Ovary (tissue), 3 donors: Measurements from ENCODE around the gene CRACDL.

Source experiments
- EP300 ChIP-seq: sonication (generic); formaldehyde crosslinking; IDR thresholded peaks from one replicate; pipeline ENCODE4 v1.6.1; 2017; ENCODE audit warnings: antibody characterized with exemption
- POLR2A ChIP-seq: fragments of 450-650 bp; IDR thresholded peaks from one replicate; pipeline ENCODE4 v1.6.1; 2017; ENCODE audit warnings: antibody characterized with exemption, mild to moderate bottlenecking, moderate library complexity
- TF ChIP-seq, protein P1 (sequence below), 3 donors: fragments of 450-650 bp in 2 of 3; fragments of 200-600 bp in 1 of 3; IDR thresholded peaks; one replicate each; pipeline versions ENCODE4 v1.5.1 to v1.8.0; 2016 to 2022; ENCODE audit warnings: antibody characterized with exemption in 3 of 3, mild to moderate bottlenecking in 1 of 3
- donor health status: DM: no; HTN: no; CAD: no.

DNA sequence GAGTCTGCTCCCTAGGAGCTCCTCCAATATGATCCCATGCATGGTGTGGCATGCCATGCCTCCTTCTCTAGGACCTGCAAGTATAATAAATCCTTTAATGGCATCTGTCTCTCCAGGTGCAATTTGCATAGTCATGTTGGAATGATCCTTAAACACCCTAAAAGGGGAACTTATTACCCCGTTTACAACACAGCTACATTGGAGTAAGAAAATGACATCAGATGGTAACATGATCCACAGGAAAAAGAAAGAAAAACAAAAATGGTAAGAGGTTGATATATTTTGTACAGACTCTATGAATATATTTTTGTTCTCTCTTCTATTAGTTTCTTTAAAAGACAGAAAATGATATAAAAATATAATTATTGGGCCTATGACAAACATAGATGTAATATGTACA, 79.0 kb downstream of the CRACDL start:
- TF ChIP-seq, protein P1, sequence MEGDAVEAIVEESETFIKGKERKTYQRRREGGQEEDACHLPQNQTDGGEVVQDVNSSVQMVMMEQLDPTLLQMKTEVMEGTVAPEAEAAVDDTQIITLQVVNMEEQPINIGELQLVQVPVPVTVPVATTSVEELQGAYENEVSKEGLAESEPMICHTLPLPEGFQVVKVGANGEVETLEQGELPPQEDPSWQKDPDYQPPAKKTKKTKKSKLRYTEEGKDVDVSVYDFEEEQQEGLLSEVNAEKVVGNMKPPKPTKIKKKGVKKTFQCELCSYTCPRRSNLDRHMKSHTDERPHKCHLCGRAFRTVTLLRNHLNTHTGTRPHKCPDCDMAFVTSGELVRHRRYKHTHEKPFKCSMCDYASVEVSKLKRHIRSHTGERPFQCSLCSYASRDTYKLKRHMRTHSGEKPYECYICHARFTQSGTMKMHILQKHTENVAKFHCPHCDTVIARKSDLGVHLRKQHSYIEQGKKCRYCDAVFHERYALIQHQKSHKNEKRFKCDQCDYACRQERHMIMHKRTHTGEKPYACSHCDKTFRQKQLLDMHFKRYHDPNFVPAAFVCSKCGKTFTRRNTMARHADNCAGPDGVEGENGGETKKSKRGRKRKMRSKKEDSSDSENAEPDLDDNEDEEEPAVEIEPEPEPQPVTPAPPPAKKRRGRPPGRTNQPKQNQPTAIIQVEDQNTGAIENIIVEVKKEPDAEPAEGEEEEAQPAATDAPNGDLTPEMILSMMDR (IDR thresholded peaks at IDR 0.05): no peak
- TF ChIP-seq POLR2A (no peak), EP300 (no peak)
